AG10803 (cell line): Measurements from ENCODE around the gene TRIOBP.

Experiments
- DNase-seq: peaks from one replicate; pipeline ENCODE4 v3.0.0; 2010; ENCODE audit warnings: low read depth
- H3K4me3 ChIP-seq: 2 replicates; pipeline ENCODE4 v1.5.1; 2011; ENCODE audit warnings: mild to moderate bottlenecking, low read length, control low read depth
- TF ChIP-seq, protein P1 (sequence below): conservative IDR thresholded peaks from 2 replicates; pipeline ENCODE4 v1.5.1; 2011; ENCODE audit warnings: mild to moderate bottlenecking, low read length, control low read depth, inconsistent platforms

Gene TRIOBP

DNA sequence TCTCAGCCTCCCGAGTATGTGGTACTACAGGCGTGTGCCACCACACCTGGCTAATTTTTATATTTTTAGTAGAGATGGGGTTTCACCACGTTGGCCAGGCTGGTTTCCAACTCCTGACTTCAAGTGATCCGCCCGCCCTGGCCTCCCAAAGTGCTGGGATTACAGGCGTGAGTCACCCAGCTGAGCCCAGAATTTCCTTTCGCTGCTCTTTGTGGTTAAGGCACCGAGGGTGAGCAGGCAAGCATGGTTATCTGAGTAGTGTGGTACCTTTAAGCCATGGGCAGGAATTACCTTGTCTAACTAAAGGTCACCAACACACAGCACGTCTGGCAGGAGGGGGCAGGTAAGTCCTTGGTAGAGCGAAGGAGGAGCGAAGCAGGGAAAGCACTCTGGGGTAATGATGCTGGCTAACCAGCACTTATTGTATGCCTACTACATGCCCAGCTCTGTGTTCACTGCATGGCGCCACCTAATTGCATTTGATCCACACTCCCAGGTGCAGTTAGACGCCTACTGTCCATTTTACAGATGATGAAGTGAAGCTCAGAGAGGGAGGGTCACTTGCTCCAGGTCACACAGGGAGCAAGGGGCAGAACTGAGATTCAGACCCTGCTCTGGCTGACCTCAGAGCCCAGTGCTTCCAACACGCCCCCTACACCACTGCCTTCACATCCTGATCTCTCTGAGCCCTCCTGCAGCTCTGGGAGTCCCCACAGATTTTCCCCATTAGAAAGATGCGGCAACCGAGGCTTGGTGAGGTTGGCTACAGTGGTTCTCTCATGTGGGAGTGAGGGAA is 45.7 kb downstream of the TRIOBP start:
- TF ChIP-seq, protein P1, sequence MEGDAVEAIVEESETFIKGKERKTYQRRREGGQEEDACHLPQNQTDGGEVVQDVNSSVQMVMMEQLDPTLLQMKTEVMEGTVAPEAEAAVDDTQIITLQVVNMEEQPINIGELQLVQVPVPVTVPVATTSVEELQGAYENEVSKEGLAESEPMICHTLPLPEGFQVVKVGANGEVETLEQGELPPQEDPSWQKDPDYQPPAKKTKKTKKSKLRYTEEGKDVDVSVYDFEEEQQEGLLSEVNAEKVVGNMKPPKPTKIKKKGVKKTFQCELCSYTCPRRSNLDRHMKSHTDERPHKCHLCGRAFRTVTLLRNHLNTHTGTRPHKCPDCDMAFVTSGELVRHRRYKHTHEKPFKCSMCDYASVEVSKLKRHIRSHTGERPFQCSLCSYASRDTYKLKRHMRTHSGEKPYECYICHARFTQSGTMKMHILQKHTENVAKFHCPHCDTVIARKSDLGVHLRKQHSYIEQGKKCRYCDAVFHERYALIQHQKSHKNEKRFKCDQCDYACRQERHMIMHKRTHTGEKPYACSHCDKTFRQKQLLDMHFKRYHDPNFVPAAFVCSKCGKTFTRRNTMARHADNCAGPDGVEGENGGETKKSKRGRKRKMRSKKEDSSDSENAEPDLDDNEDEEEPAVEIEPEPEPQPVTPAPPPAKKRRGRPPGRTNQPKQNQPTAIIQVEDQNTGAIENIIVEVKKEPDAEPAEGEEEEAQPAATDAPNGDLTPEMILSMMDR: no peak
- DNase-seq: peak; percentile 86
- H3K4me3 ChIP-seq: no peak overlapping the region; the same call in 1 of the 2 replicates

DNA sequence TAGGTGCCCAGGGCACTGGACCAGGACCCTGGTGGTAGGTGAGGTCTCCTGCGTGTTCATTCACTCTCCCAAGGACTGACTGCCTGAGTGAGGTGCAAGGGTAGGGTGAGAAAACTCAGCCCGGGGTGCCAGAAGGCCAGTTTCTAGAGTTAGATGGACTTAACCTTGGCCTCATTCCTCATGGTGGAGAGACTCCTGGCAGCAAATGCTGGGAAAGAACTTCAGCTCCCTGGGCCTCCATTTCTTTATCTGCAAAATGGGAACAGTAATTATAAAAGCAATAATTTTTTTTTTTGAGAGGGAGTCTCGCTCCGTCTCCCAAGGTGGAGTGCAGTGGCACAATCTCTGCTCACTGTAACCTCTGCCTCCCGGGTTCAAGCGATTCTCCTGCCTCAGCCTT is 47.7 kb downstream of the TRIOBP start:
- TF ChIP-seq, protein P1: no peak
- no peak overlapping the region for H3K4me3 ChIP-seq
- DNase-seq: no peak

GRCh38 chr22:37745548-37746365 is 48.9 kb downstream of the TRIOBP start:
- peak; percentile 86 for DNase-seq
- TF ChIP-seq, protein P1: no peak

GRCh38 chr22:37746366-37747079 is 49.7 kb downstream of the TRIOBP start:
- DNase-seq: no peak
- TF ChIP-seq, protein P1: no peak
- H3K4me3 ChIP-seq: peak overlapping the region; percentile 88

More at GRCh38 chr22:37745548-37746365, 48.9 kb downstream of the TRIOBP start:
- peak overlapping the region; percentile 88 for H3K4me3 ChIP-seq

DNA sequence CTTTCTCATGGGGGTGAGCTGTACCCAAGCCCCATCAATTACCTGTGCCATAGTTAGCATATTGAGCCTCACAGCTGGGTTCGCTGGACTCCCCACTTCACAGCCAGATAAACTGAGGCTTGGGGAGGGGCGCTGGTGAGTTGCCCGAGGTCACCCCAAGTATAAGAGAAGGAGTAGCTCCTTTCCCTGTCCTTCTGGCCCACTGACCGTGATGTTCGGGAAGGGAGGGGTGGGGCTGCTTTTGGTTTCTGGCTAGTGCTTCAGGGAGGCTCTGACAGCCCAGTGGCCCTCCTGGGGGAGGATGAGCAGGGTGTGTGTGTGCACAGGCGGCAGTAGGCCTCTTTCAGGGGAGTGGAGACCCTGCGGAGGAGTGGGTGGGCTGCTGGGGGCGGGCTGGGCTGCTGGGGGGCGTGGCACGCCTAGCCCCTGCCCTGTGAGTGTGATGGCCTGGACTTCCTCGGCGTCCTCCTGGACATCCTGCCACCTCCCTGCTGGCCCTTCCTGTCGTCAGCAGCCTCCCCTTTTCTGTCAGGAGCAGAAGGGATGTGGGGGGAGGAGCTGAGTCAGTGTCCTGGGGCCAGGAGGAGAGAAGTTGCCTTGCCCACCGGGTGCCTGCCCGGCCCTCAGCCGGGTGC is 50.3 kb downstream of the TRIOBP start:
- H3K4me3 ChIP-seq: peak overlapping the region; percentile 88
- TF ChIP-seq, protein P1: no peak
- DNase-seq: peak; percentile 43

- H3K4me3 ChIP-seq: peak overlapping the region; percentile 88
- DNase-seq: no peak
- TF ChIP-seq, protein P1: no peak
Observed at GRCh38 chr22:37747715-37748100, 50.9 kb downstream of the TRIOBP start.
